HCT116 (cell line): ENCODE results near the gene CERS2.

Source experiments
- EZH2 ChIP-seq: fragments of 200-600 bp; sonication (generic); IDR thresholded peaks from 2 replicates; pipeline ENCODE4 v1.6.1; 2017; ENCODE audit warnings: antibody characterized with exemption, mixed run types
- POLR2A ChIP-seq: IDR thresholded peaks from 2 replicates; pipeline ENCODE4 v1.7.0; 2011; ENCODE audit warnings: borderline replicate concordance; ENCODE audit not compliant: insufficient read depth, insufficient read length; ENCODE audit errors: extremely low read depth
- POLR2AphosphoS5 ChIP-seq: IDR thresholded peaks from 2 replicates; pipeline ENCODE4 v1.6.1; 2011; ENCODE audit warnings: mild to moderate bottlenecking, low read depth, low read length, moderate library complexity
- TCF7L2 ChIP-seq: IDR thresholded peaks from 2 replicates; pipeline ENCODE4 v1.7.0; 2011; ENCODE audit warnings: borderline replicate concordance, inconsistent platforms; ENCODE audit not compliant: insufficient read depth, insufficient read length; ENCODE audit errors: extremely low read depth
- ZFX ChIP-seq: fragments of 450-650 bp; IDR thresholded peaks from 2 replicates; pipeline ENCODE4 v1.6.1; 2017
- ZNF274 ChIP-seq: fragments of 200-500 bp; sonication (Bioruptor generic); IDR thresholded peaks from 2 replicates; pipeline ENCODE4 v1.6.1; 2014; ENCODE audit warnings: mild to moderate bottlenecking, low read depth, low read length, inconsistent platforms
- TF ChIP-seq, protein P1 (sequence below), 3 experiments: fragments of 200-600 bp in 1 of 3; sonication (generic) in 1 of 3; IDR thresholded peaks in 2 of 3; conservative IDR thresholded peaks in 1 of 3; 2 replicates each; pipeline ENCODE4 v1.5.1; 2012 to 2017; ENCODE audit warnings: low read depth in 2 of 3, low read length in 2 of 3, antibody characterized with exemption in 1 of 3, borderline replicate concordance in 1 of 3, control low read depth in 1 of 3, mild to moderate bottlenecking in 1 of 3, mixed read lengths in 1 of 3, mixed run types in 1 of 3, moderate library complexity in 1 of 3; ENCODE audit not compliant: insufficient read depth in 1 of 3
- TF ChIP-seq, protein P2 (sequence below): IDR thresholded peaks from 2 replicates; pipeline ENCODE4 v1.6.1; 2012
- TF ChIP-seq, protein P3 (sequence below): IDR thresholded peaks from 2 replicates; pipeline ENCODE4 v1.6.1; 2012
- TF ChIP-seq, protein P4 (sequence below): IDR thresholded peaks from 2 replicates; pipeline ENCODE4 v1.6.1; 2012; ENCODE audit warnings: low read depth

DNA sequence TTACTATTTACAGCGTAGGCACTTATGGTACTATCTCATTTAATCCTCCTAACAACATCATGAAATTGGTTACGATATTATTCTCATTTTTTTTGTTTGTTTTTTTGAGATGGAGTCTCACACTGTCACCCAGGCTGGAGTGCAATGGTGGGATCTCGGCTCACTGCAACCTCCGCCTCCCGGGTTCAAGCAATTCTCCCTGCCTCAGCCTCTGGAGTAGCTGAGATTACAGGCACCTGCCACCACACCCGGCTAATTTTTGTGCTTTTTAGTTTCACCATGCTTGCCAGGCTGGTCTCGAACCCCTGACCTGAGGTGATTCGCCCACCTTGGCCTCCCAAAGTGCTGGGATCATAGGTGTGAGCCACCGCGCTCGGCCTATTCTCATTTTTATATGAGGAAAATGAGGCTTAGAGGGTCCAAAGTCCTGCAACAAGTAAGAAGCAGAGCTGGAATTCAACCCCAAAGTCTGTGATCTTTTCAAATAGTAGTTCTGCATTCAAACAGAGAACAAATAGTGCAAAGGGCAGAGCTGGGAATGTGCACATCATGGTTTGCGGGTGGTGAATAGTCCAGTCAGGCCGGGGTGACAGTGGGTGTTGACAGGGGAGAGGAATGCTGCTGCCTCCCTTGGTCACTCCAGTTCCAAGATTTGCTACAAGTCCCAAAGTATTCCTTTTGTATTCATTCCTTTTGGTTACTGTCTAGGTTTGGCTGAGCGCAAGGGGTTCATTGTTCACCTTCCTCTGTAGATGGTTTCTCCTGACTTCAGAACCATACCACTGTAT, 38.2 kb upstream of the CERS2 start:
- TF ChIP-seq, protein P1, sequence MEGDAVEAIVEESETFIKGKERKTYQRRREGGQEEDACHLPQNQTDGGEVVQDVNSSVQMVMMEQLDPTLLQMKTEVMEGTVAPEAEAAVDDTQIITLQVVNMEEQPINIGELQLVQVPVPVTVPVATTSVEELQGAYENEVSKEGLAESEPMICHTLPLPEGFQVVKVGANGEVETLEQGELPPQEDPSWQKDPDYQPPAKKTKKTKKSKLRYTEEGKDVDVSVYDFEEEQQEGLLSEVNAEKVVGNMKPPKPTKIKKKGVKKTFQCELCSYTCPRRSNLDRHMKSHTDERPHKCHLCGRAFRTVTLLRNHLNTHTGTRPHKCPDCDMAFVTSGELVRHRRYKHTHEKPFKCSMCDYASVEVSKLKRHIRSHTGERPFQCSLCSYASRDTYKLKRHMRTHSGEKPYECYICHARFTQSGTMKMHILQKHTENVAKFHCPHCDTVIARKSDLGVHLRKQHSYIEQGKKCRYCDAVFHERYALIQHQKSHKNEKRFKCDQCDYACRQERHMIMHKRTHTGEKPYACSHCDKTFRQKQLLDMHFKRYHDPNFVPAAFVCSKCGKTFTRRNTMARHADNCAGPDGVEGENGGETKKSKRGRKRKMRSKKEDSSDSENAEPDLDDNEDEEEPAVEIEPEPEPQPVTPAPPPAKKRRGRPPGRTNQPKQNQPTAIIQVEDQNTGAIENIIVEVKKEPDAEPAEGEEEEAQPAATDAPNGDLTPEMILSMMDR (IDR thresholded peaks at IDR 0.05 in 2 of 3, conservative IDR thresholded peaks at IDR 0.05 in 1 of 3; ENCODE audit: borderline replicate concordance in 1 of 3, insufficient read depth in 1 of 3, low read depth in 2 of 3, low read length in 2 of 3) = no peak
- TF ChIP-seq, protein P2, sequence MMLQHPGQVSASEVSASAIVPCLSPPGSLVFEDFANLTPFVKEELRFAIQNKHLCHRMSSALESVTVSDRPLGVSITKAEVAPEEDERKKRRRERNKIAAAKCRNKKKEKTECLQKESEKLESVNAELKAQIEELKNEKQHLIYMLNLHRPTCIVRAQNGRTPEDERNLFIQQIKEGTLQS = no peak
- no peak for TF ChIP-seq EZH2
- TF ChIP-seq POLR2AphosphoS5 = no peak
- no peak for TF ChIP-seq POLR2A
- TF ChIP-seq, protein P3, sequence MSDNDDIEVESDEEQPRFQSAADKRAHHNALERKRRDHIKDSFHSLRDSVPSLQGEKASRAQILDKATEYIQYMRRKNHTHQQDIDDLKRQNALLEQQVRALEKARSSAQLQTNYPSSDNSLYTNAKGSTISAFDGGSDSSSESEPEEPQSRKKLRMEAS = no peak
- TF ChIP-seq, protein P4, sequence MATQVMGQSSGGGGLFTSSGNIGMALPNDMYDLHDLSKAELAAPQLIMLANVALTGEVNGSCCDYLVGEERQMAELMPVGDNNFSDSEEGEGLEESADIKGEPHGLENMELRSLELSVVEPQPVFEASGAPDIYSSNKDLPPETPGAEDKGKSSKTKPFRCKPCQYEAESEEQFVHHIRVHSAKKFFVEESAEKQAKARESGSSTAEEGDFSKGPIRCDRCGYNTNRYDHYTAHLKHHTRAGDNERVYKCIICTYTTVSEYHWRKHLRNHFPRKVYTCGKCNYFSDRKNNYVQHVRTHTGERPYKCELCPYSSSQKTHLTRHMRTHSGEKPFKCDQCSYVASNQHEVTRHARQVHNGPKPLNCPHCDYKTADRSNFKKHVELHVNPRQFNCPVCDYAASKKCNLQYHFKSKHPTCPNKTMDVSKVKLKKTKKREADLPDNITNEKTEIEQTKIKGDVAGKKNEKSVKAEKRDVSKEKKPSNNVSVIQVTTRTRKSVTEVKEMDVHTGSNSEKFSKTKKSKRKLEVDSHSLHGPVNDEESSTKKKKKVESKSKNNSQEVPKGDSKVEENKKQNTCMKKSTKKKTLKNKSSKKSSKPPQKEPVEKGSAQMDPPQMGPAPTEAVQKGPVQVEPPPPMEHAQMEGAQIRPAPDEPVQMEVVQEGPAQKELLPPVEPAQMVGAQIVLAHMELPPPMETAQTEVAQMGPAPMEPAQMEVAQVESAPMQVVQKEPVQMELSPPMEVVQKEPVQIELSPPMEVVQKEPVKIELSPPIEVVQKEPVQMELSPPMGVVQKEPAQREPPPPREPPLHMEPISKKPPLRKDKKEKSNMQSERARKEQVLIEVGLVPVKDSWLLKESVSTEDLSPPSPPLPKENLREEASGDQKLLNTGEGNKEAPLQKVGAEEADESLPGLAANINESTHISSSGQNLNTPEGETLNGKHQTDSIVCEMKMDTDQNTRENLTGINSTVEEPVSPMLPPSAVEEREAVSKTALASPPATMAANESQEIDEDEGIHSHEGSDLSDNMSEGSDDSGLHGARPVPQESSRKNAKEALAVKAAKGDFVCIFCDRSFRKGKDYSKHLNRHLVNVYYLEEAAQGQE = no peak
- TF ChIP-seq TCF7L2 = no peak
- TF ChIP-seq ZNF274 = no peak
- TF ChIP-seq ZFX = no peak
